Measurements from ENCODE around the gene SORBS1. TPM values are rescaled to one million over a fixed set of nuclear protein-coding genes. Genes with fewer than 3 reads are reported as not detected.

Gene SORBS1
- polyA plus RNA-seq, 1 donor from 2014 or later, result 39.5 TPM

DNA sequence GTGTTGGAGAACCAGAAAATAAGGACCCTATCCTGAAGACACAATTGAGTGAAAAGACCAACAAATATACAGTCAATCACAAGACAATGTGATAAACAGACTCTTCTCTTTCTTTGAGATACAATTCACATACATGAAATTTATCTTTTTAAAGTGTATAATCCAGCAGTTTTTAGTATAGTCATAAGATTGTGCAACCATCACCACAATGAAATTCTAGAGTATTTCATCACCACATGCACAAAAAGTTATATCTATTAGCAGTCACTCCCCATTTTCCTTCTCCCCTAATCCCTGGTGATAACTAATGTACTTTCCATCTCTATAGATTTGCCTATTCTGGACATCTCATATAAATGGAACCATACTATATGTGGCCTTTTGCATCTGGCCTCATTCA lies 8.2 kb upstream of the SORBS1 start:
- Histone ChIP-seq H3K79me2 (replicated peaks; ENCODE audit: insufficient read depth, low read length) (no peaks in the 10 kb centered on the region), H3F3A (ENCODE audit: insufficient read depth, low read length, poor library complexity, severe bottlenecking) (no peaks in the 10 kb centered on the region), H3K4me3 (ENCODE audit: low read length) (no peak overlapping the region), H2AFZ (ENCODE audit: low read depth, low read length) (no peak overlapping the region), H3K9me3 (ENCODE audit: low read length) (no peaks in the 10 kb centered on the region), H3K27me3 (ENCODE audit: insufficient read depth, low read depth, low read length) (no peaks in the 10 kb centered on the region), H3K4me2 (ENCODE audit: low read length) (no peak overlapping the region), H3K9me2 (ENCODE audit: insufficient read depth, low read length) (no peaks in the 10 kb centered on the region), H3K9ac (ENCODE audit: low read length) (no peak overlapping the region), H3K36me3 (ENCODE audit: insufficient read depth, low read length) (no peaks in the 10 kb centered on the region), H3K27ac (ENCODE audit: low read length) (no peak overlapping the region), H4K20me1 (ENCODE audit: insufficient read depth) (no peaks in the 10 kb centered on the region)
- TF ChIP-seq EP300 (conservative IDR thresholded peaks at IDR 0.05; ENCODE audit: poor library complexity, severe bottlenecking), result no peak
- TF ChIP-seq RAD21 (conservative IDR thresholded peaks at IDR 0.05), result no peak
- no peak for TF ChIP-seq REST (IDR thresholded peaks at IDR 0.05; ENCODE audit: borderline replicate concordance)
- no peak for TF ChIP-seq MXI1 (conservative IDR thresholded peaks at IDR 0.05; ENCODE audit: poor library complexity, severe bottlenecking)
- no peak for TF ChIP-seq EZH2 (IDR thresholded peaks at IDR 0.05; ENCODE audit: borderline replicate concordance, insufficient read depth, low read length, poor library complexity, severe bottlenecking)
- no peak for TF ChIP-seq SMC3 (conservative IDR thresholded peaks at IDR 0.05; ENCODE audit: poor library complexity)
- TF ChIP-seq TAF1 (IDR thresholded peaks at IDR 0.05; ENCODE audit: low read depth), result no peak
- TF ChIP-seq, protein P1, sequence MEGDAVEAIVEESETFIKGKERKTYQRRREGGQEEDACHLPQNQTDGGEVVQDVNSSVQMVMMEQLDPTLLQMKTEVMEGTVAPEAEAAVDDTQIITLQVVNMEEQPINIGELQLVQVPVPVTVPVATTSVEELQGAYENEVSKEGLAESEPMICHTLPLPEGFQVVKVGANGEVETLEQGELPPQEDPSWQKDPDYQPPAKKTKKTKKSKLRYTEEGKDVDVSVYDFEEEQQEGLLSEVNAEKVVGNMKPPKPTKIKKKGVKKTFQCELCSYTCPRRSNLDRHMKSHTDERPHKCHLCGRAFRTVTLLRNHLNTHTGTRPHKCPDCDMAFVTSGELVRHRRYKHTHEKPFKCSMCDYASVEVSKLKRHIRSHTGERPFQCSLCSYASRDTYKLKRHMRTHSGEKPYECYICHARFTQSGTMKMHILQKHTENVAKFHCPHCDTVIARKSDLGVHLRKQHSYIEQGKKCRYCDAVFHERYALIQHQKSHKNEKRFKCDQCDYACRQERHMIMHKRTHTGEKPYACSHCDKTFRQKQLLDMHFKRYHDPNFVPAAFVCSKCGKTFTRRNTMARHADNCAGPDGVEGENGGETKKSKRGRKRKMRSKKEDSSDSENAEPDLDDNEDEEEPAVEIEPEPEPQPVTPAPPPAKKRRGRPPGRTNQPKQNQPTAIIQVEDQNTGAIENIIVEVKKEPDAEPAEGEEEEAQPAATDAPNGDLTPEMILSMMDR (IDR thresholded peaks at IDR 0.05; ENCODE audit: poor library complexity, severe bottlenecking), result no peak
- TF ChIP-seq POLR2AphosphoS5 (IDR thresholded peaks at IDR 0.05), result no peak

- H3F3A ChIP-seq (ENCODE audit: insufficient read depth, low read length, poor library complexity, severe bottlenecking), result no peaks in the 10 kb centered on the region
- no peak overlapping the region for H3K27ac ChIP-seq (ENCODE audit: low read length)
- no peak overlapping the region for H2AFZ ChIP-seq (ENCODE audit: low read depth, low read length)
- no peak overlapping the region for H3K4me3 ChIP-seq (ENCODE audit: low read length)
- no peak overlapping the region for H3K4me2 ChIP-seq (ENCODE audit: low read length)
- no peak for TF ChIP-seq MXI1 (conservative IDR thresholded peaks at IDR 0.05; ENCODE audit: poor library complexity, severe bottlenecking)
- no peak for TF ChIP-seq SMC3 (conservative IDR thresholded peaks at IDR 0.05; ENCODE audit: poor library complexity)
- TF ChIP-seq, protein P1 (IDR thresholded peaks at IDR 0.05; ENCODE audit: poor library complexity, severe bottlenecking), result no peak
- no peak for TF ChIP-seq EP300 (conservative IDR thresholded peaks at IDR 0.05; ENCODE audit: poor library complexity, severe bottlenecking)
- no peak for TF ChIP-seq TAF1 (IDR thresholded peaks at IDR 0.05; ENCODE audit: low read depth)
- no peak for TF ChIP-seq EZH2 (IDR thresholded peaks at IDR 0.05; ENCODE audit: borderline replicate concordance, insufficient read depth, low read length, poor library complexity, severe bottlenecking)
- TF ChIP-seq POLR2AphosphoS5 (IDR thresholded peaks at IDR 0.05), result no peak
- no peak for TF ChIP-seq REST (IDR thresholded peaks at IDR 0.05; ENCODE audit: borderline replicate concordance)
- no peak for TF ChIP-seq RAD21 (conservative IDR thresholded peaks at IDR 0.05)
- no peak overlapping the region for H3K9ac ChIP-seq (ENCODE audit: low read length)
- no peaks in the 10 kb centered on the region for H3K27me3 ChIP-seq (ENCODE audit: insufficient read depth, low read depth, low read length)
- H3K9me2 ChIP-seq (ENCODE audit: insufficient read depth, low read length), result no peaks in the 10 kb centered on the region
- H4K20me1 ChIP-seq (ENCODE audit: insufficient read depth), result no peaks in the 10 kb centered on the region
- H3K79me2 ChIP-seq (replicated peaks; ENCODE audit: insufficient read depth, low read length), result no peaks in the 10 kb centered on the region
- no peaks in the 10 kb centered on the region for H3K36me3 ChIP-seq (ENCODE audit: insufficient read depth, low read length)
- H3K9me3 ChIP-seq (ENCODE audit: low read length), result no peaks in the 10 kb centered on the region
These were observed 6.9 kb upstream of the SORBS1 start for GRCh38 chr10:95567903-95568630.

Measured in neural cell (in vitro differentiated cells).